Fibroblast of lung (primary cell): ENCODE measurements around the gene SRCAP. TPM values are rescaled to one million over a fixed set of nuclear protein-coding genes. Genes with fewer than 3 reads are reported as not detected.

Experiments used
- DNase-seq, 2 donors: peaks; one replicate each; pipeline versions ENCODE4 v3.0.0 to v3.0.0-alpha.2; 2010; ENCODE audit warnings: low read depth in 2 of 2
- H2AFZ ChIP-seq: 2 replicates; pipeline ENCODE4 v1.5.1; 2012; ENCODE audit warnings: low read length, control low read depth, inconsistent platforms
- H3K27ac ChIP-seq: 2 replicates; pipeline ENCODE4 v1.5.1; 2011; ENCODE audit warnings: low read length, control low read depth; ENCODE audit not compliant: insufficient read depth
- H3K27me3 ChIP-seq: 2 replicates; pipeline ENCODE4 v1.5.1; 2011; ENCODE audit warnings: mild to moderate bottlenecking, low read length; ENCODE audit not compliant: control insufficient read depth, insufficient read depth
- H3K36me3 ChIP-seq: 2 replicates; pipeline ENCODE4 v1.5.1; 2011; ENCODE audit warnings: low read length; ENCODE audit not compliant: control insufficient read depth, insufficient read depth
- H3K4me1 ChIP-seq: 2 replicates; pipeline ENCODE4 v1.5.1; 2011; ENCODE audit warnings: low read length; ENCODE audit not compliant: control insufficient read depth, insufficient read depth; ENCODE audit errors: extremely low read depth
- H3K4me2 ChIP-seq: 2 replicates; pipeline ENCODE4 v1.5.1; 2011; ENCODE audit warnings: low read length, control low read depth; ENCODE audit not compliant: insufficient read depth; ENCODE audit errors: extremely low read depth
- H3K4me3 ChIP-seq, 4 experiments: fragments of 200-600 bp in 1 of 4; sonication (generic) in 1 of 4; replicated peaks in 1 of 4; 2 replicates each; pipeline ENCODE4 v1.5.1; 2011 to 2016; ENCODE audit warnings: low read length in 4 of 4, low read depth in 3 of 4, mild to moderate bottlenecking in 3 of 4, control low read depth in 2 of 4, inconsistent platforms in 1 of 4, mixed read lengths in 1 of 4; ENCODE audit not compliant: insufficient read depth in 1 of 4; ENCODE audit errors: control extremely low read depth in 1 of 4
- H3K79me2 ChIP-seq: 2 replicates; pipeline ENCODE4 v1.5.1; 2012; ENCODE audit warnings: mild to moderate bottlenecking, low read length, inconsistent platforms; ENCODE audit not compliant: control insufficient read depth, insufficient read depth
- H3K9ac ChIP-seq: 2 replicates; pipeline ENCODE4 v1.5.1; 2011; ENCODE audit warnings: mild to moderate bottlenecking, low read length, control low read depth; ENCODE audit not compliant: insufficient read depth
- H3K9me3 ChIP-seq: 2 replicates; pipeline ENCODE4 v1.5.1; 2012; ENCODE audit warnings: low read depth, low read length; ENCODE audit not compliant: control insufficient read depth, insufficient read depth
- H4K20me1 ChIP-seq: 2 replicates; pipeline ENCODE4 v1.5.1; 2011; ENCODE audit warnings: low read length; ENCODE audit not compliant: control insufficient read depth, insufficient read depth; ENCODE audit errors: extremely low read depth
- CTCF ChIP-seq, 2 donors: IDR thresholded peaks in 1 of 2; conservative IDR thresholded peaks in 1 of 2; 1 replicate in 1 of 2; 2 replicates in 1 of 2; pipeline ENCODE4 v1.5.1; 2011 to 2012; ENCODE audit warnings: low read length in 2 of 2, control low read depth in 1 of 2, inconsistent platforms in 1 of 2, low read depth in 1 of 2, mild to moderate bottlenecking in 1 of 2
- EZH2 ChIP-seq: IDR thresholded peaks from 2 replicates; pipeline ENCODE4 v1.5.1; 2012; ENCODE audit warnings: low read length, control low read depth, mild to moderate bottlenecking; ENCODE audit errors: missing control alignments
- polyA plus RNA-seq, 2 donors: library from polyadenylated mRNA; depleted of rRNA in 1 of 2; stranded (reverse) in 1 of 2; unstranded in 1 of 2; fragments of >200 nt; gene quantifications; 2 replicates each; pipeline ENCODE4 v1.2.1, GENCODE V29; 2011 to 2012; ENCODE audit warnings: missing spikeins in 1 of 2
- total RNA-seq: library from RNA; depleted of rRNA; stranded (reverse); fragments of >200 nt; gene quantifications from 2 replicates; pipeline ENCODE4 v1.2.1, GENCODE V29; 2014

The SRCAP gene
- total and polyA plus RNA-seq, 2 donors (not counting 1 experiment from before 2014, with no cell fraction given) = 3.5 to 14.2 TPM

GRCh38 chr16:30650369-30651123 is 48.4 kb upstream of the SRCAP start, which contains the start of gene PRR14:
Gene PRR14, plus strand, starts transcription at chr16:30650960. Its CDS starts 686 bp downstream, at chr16:30651646.
- no peaks in the 10 kb centered on the region for H3K27me3 ChIP-seq
- H3K79me2 ChIP-seq = peaks cover 13% of the 10 kb centered on the region
- H3K27ac ChIP-seq = peak within 1 kb of the TSS; percentile 94
- H3K9ac ChIP-seq = peak within 1 kb of the TSS; percentile 88
- no peaks in the 10 kb centered on the region for H3K9me3 ChIP-seq
- H3K36me3 ChIP-seq = peaks cover 7% of the 10 kb centered on the region
- H4K20me1 ChIP-seq = no peaks in the 10 kb centered on the region
- H3K4me1 ChIP-seq = peaks cover 5% of the 10 kb centered on the region
- TF ChIP-seq CTCF (conservative IDR thresholded peaks at IDR 0.05 in 1 of 2, IDR thresholded peaks at IDR 0.05 in 1 of 2; ENCODE audit: low read depth in 1 of 2, low read length in 2 of 2) (peak in 1 of 2 donors; percentile 13), EZH2 (no peak)
- peak; percentile 99 to 100 for DNase-seq
- H3K4me2 ChIP-seq = peak within 1 kb of the TSS; percentile 90
- H3K4me3 ChIP-seq = peak within 1 kb of the TSS; percentile 81 to 99 (median 95)
- H2AFZ ChIP-seq = peak within 1 kb of the TSS; percentile 99

- Histone ChIP-seq H3K27me3 (no peaks in the 10 kb centered on the region), H3K27ac (peak overlapping the region; percentile 94), H3K79me2 (peaks cover 13% of the 10 kb centered on the region), H3K9ac (peak overlapping the region; percentile 88), H3K36me3 (peaks cover 11% of the 10 kb centered on the region), H2AFZ (peak overlapping the region; percentile 81), H3K9me3 (no peaks in the 10 kb centered on the region), H3K4me3 (peak overlapping the region; percentile 81 to 99 (median 95)), H3K4me2 (peak overlapping the region; percentile 90), H4K20me1 (no peaks in the 10 kb centered on the region), H3K4me1 (peaks cover 5% of the 10 kb centered on the region)
- TF ChIP-seq EZH2 = no peak
- peak in 1 of 2 donors; percentile 29 for TF ChIP-seq CTCF (conservative IDR thresholded peaks at IDR 0.05 in 1 of 2, IDR thresholded peaks at IDR 0.05 in 1 of 2; ENCODE audit: low read depth in 1 of 2, low read length in 2 of 2)
- DNase-seq = peak; percentile 41 to 58
These were observed 47.6 kb upstream of the SRCAP start for GRCh38 chr16:30651124-30652004.

- Histone ChIP-seq H3K36me3 (peaks cover 12% of the 10 kb centered on the region), H3K27me3 (no peaks in the 10 kb centered on the region), H3K4me2 (peak overlapping the region; percentile 78), H3K4me3 (peak overlapping the region; percentile 67 to 99 (median 84)), H2AFZ (no peak overlapping the region), H3K9me3 (no peaks in the 10 kb centered on the region), H3K79me2 (peaks cover 13% of the 10 kb centered on the region), H3K27ac (peak overlapping the region; percentile 60), H4K20me1 (no peaks in the 10 kb centered on the region), H3K9ac (peak overlapping the region; percentile 73), H3K4me1 (peaks cover 8% of the 10 kb centered on the region)
- TF ChIP-seq CTCF (conservative IDR thresholded peaks at IDR 0.05 in 1 of 2, IDR thresholded peaks at IDR 0.05 in 1 of 2; ENCODE audit: low read depth in 1 of 2, low read length in 2 of 2) = no peak
- TF ChIP-seq EZH2 = no peak
- DNase-seq = peak in 1 of 2 donors; percentile 11
These were observed 47.0 kb upstream of the SRCAP start for GRCh38 chr16:30652005-30652296.
